GM18858 (cell line): ENCODE results near the gene UBE4A.

Experiments used
- ATAC-seq: cut with Tn5 transposase; IDR thresholded peaks from one replicate; pipeline ENCODE4 v1.9.1; 2021; ENCODE audit not compliant: unreplicated experiment

UBE4A gene

DNA sequence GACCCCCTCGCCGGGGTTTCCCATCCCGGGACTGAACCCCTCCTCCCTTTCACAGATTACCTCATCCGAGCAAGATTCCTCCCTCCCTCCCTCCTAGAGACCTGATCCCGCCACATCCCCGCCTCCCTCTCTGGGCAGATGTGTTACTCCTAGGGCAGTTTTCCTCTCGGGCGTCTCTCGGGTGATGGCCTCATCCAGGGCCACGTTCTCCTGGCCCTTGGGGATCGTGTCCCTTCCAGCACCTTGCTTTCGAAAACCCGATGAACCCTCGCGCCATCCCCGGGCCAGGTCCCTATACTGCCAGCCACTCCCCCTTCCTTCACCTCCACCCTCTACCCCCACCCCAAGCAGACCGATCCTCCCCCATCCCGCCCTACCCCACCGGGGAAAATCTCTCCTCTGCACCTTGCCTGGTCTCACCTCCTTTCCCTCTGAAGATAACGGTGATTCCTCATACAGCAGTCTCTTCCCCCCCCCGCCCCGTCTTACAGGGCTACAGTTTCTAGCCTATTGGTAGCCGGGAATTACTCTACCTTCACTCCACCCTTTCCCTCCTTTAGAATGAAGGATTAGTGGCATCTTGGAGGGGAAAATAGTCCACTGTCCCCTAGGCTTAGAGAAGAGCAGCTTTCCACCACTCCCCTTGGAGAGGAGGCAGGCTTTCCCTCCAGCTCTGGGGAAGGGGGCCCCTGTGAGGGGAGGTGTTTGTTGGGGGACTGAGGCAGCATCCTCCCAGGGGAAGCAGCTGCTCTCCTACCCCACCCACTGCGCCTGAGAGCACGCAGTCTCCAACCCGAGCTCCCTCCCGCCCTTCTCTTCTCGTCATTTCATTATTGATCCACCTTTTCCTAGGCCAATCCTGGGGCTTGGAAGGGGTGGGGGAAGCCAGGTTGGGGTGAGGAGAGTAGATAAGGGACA is 78.1 kb downstream of the UBE4A start:
- no peak for ATAC-seq

GRCh38 chr11:118438314-118438931 is 79.0 kb downstream of the UBE4A start:
- no peak for ATAC-seq

- no peak for ATAC-seq
Measured at GRCh38 chr11:118439646-118440045, 80.2 kb downstream of the UBE4A start.

DNA sequence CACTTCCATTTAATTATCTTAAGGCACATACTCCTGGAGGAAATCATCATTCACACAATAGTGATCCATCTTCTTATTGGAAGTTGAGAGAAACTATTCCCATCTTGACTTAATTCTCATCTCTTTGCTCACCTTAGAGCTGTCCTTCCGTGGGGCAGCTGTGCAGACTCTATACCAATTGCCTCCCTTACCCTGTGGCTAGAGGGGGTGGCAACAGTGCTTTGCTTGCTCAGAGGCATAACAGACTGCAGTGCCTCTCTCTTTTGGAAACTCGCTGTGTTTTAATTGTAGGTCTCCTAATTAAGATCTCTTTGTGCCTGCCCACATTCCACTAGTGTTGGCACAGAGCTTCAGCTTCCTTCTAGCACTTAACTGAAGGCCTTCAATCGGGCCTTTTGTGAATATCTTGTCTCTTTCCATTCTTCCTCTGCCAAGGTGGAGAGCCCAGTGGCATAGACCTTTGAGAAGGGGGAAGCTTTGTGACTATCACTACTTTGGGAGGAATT is 82.4 kb downstream of the UBE4A start:
- ATAC-seq = no peak

DNA sequence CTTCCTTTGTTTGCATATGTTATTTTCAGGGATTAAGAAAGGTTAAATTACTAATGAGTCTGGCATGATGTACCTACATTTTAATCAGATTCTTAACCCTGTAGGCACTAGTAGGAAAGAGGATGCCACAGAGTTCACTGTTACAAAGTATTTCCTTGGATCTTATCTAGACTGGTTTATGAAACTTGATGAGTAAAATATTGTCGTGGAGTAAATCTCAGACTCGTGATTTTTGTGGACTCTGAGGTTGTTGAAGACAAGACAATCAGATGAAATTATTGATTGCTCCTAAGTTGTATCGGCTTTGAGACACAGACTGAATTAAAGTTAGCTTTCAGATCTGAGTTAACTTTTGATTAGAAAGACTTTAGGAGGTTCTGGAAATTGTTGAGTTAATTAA is 82.9 kb downstream of the UBE4A start:
- no peak for ATAC-seq

DNA sequence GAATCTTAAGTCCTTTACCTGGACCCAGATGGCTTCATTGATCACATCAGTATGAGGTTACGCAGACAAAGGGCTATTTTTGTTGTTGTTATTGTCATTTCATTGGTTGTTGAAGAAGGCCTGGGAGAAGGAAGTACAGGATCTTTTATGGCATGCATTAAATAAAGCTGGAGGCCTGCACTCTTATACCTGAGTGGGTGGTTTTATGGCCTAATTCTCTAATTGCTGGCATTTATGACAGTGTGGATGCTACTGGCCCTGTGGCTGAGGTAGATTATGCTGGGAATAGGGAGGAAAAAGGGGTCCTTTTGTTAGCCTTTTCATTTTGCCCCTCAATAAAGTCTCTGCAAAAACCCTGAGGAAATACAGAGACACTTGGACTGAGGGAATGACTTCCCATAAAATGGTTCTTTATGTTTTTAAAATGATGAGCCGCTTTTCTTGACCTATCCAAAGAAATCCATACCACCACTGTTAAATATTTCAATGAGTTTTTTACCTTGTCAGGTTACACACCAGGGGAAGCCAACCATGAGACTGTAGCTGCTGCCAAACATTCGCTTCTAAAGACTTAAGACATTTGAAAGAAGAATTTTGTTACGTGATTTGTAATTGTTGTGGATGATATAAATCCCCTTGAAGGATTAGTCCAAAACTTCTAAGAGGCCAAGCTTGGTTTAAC is 83.6 kb downstream of the UBE4A start:
- no peak for ATAC-seq

- ATAC-seq = no peak
Measured at GRCh38 chr11:118443590-118444218, 84.3 kb downstream of the UBE4A start.

DNA sequence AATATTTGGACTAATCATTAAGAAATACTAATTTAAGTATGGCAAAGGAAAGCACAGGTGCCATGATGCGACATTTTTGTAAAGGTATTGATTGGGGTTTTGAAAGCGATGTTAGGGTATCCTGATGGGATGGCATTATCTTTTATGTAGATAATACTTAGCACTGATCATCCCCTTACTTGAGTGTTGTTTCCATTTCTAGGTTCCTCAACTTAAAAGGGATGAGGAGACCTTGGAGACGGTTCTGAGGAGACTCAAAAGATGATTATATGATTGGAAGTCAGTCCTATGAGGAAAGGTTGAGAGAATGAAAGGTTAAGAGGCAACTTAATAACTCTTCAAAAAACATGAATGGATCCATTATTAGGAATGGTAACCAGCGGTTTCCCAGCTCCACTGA is 88.0 kb downstream of the UBE4A start:
- ATAC-seq = no peak

DNA sequence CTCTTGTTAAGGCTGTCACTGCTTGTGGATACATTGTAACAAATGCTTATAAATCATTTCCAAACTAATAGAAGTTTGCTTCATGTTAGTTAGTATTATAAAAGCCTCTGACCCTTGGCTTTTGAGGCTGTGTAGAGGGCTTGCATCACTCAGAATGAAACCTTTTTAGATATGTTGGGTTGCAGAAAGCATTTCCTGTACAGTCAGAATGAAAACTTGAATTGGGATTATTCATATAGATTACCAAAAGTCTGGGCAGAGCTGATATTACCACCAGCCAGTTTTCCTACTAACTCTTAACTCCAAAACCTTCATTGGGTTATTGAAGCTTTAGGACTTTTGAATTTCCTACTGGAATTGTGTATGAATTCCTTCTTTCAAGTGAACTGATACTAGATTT is 88.9 kb downstream of the UBE4A start:
- ATAC-seq = peak; percentile 71
